ENCODE data around the gene CHN2.

Gene CHN2

DNA sequence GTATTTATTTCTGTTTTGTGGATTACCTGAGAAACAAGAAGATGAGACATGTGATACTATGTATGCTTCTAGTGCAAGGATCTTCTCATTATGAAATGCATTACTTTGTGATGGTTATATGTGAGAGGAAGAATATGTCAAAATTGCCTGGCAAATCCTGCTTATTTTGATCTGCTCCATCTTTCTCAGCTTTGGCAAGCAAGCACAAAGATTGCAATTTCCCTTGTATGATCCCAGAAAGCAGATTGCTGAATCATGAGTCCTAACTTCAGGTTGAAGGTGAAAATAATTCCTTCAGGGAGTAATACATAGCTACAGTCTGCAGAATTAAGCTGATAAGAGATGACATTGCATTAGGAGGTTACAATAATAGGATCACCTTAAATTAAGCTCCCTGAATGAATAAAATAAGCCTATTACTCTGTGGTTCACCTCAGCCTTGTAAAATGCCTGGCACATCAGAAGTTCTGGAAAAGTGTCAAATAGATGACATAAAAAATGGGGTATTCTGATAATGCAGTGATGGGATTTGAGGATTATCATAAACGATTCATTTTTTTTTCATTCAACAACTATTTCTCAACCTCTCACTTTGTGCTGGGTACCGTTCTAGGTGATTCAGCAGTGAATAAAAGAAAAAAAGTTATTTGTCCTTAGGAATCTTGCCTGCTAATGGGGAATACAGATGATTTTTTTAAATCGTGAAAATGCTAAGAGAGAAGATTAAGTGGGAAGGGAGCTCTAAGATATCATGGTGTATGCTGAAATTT lies 120.7 kb downstream of the CHN2 start:
- DNase-seq: no peak

DNA sequence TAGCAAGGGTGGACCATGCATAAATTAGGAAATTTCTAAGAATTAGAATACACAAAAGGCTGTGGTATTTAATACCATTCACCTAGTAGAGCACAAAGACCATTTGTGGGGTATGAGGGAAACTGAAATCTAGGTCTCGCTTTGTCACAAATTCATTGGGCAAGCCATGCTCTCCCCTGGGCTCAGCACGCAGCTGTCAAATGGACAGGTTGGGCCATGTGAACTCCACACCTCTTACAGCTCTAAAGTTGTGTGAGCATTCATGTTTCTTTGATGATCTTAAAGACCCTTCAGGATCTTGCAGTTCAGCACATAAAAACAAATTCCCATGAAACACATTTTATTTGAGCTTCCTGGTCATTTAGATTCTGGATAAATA lies 121.3 kb downstream of the CHN2 start:
- DNase-seq: no peak

DNA sequence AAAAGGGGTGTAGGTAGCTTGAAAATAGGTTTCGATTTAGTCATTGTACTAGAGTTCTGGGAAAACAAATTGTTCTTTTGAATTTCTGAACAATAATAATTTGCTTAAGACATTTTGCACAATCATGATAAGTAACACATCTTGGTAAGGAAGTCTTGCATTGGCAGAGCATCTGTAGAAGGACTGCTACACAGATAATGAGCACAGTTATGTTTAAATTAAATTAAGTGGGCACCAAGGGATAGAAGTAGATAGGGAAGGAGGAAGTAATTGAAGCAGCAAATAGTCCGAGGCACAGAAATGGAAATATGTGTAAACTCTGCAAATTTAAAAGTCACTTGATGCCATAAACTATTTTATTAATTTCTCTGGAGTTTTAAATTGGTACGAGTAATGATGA lies 122.4 kb downstream of the CHN2 start:
- DNase-seq: no peak

DNA sequence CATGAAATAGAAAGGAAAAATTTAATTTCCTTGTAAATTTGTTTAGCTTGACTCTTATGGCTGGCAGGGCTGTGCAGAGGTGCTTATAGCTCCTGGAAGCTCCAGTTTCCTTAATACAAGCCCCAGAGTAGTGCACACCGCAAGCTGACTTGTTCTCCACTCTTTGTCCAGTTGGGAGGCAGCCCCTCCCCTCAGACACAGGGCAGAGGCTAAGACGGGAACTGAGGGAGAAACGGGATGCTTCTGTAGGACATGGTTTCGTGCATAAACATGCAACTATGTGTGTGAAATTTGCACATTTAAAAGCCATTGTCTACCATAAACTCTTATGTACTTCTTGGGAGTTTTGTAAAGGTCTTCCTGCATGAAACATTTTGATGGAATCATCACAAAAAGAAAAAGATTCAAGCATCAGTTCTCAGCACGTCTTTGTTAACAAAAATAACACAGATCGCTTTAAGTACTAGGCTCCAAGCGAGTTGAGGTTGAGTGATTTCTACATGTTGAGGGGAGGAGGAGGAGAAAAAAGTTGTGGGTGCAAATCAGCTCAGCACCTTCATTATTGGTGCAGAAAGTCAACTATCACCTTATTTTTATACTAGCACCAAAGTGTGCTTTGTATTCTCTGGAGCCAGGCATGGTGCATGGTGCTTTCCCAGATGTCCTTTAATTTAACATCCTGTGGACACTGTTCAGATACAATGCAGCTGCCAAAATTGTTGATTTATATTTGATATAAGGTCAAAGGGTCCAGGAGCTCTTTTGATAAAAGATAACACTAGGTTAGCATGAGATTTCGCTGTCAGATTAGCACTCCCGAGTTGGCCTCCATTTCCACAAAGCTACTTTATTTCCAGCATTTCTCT lies 124.5 kb downstream of the CHN2 start:
- no peak for DNase-seq

DNA sequence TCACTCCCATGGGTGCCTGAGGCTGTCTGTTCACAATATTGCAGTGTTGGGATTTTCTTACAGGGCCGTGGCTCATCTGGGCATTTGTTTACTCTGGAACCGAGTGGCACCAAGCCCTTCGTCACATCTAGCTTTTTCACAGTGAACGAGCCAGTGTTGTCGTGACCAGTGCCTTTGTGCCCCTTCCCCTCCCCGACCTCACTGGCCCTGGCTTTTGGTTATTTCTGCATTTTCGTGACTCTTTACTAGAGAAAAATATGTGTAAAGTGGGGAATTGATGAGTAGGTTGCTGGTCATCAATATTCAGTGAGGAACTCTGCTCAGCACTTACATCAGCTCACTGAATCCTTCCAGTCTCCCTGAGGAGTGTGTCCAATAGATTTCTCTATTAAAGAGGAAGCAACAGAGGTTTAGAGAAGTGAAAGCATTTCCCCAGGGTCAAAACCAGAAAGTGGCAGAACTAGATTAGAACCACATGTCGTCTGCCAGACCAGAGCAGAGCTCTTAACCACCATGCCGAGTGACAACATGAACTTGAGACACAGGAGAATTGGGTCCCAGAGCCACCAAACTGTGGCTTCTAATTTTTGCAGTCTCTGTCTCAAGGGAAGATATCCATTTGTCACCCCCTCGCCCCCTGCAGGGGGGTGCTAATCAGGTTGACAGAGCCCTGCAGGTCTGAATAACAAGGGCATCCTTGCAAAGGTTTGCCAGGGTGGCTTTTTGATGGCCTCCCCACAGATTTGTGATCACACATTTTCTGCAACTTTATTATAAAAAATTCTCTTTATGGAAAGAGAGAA lies 125.3 kb downstream of the CHN2 start:
- DNase-seq: peak; percentile 33

DNA sequence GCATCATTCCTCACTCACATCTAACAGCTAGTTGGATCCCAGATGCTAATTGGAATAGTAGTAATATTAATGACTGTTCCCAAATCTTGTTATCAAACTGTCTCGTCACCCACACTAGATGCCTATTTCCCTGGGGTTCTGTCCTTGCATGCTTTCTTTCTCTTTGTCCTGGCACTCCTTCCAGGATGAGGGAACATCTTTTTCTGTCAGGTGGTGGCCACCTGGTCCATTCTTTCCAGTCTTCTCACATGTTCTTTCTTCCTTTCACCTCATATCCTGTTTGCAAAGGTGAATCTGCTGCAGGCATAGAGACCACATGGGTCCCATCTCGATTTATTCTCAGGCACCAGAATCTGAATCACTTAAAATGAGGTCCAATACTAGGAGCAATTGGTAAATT lies 126.0 kb downstream of the CHN2 start:
- no peak for DNase-seq

DNA sequence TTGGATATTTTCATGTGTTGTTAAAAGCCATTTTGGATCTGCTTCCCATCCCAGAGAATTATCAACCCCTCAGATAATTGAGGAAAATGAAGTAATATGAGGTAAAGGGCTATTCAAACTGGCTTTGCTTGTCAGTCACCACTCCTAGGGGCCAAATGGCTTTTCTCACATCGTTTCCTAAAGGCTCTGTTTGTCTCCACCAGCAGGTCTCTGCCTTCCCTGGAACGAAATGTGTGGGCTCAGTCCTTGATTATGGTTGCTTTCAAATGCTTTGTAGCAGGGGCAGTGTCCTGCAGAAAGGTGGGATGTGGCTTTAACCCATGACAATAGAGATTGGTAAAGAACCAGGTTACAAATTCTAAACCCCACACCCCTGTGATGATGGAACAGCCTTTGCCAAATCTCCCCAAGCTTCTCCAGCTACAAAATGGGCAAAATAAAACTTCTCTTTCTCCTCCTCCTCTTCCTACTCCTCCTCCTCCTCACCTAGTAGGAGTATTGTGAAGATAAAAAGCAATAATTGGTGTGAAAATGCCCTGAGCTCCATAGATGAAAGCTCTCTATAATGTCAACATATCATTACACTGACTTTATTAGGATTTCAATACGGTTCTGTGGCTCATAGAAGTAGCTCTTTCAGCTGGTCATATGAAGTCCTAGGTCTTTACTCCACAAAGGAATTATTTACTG lies 127.6 kb downstream of the CHN2 start:
- DNase-seq: no peak

DNA sequence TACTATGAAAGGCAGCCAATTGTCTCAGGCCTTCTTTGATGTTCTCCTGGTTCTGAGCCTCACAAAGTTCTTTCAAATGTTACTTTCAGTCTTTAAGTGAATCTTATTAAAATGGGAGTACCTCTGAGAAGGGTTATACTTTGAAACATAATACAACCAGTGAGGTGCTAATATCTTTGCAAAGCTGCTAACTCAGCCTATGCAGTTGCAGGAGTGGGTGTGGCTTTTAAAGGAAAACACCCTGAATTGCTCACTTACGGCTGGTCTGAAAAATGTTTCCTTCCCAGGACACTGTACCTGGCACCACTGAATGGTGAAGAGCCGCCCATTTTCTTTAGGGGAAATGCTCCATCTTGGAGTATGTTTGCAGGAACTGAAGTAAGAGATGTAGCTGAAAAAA lies 130.9 kb downstream of the CHN2 start:
- DNase-seq: no peak

DNA sequence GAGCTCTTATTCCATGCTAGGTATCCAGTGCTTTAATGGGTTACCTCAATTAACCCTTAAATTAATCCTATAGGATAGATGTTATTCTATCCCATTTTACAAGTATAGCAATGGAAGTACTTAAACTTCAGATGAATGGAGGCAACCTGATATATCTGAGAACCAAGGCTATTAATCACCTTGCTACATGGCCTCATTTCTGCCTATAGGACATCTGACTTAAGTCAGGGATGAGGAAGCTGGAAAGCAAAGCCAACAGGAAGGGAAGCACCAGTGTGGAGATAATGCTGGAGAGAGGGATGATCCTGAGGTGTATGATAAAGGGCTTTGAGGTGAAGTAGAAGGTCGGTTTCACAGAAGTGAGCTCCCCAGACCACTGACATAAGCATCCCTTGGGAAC lies 132.3 kb downstream of the CHN2 start:
- DNase-seq: no peak

DNA sequence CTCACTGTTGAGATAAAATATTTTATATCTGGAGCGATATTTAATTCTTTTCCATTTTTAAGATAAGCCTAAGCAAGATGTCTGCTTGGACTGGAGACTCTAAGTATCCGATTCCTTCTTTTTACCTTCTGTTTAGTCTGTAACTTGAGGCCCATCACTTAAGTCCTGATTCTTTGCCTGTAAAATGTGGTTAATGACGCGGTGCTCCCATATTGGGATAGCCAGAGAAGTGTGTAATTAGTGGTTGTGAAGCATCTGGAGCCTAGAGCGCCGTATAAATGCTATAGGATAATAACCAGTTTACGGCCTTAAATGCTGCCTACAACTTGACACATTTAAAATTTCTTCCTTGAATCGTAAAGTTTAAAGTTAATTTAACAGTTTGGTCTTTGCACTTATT lies 132.9 kb downstream of the CHN2 start:
- no peak for DNase-seq

DNA sequence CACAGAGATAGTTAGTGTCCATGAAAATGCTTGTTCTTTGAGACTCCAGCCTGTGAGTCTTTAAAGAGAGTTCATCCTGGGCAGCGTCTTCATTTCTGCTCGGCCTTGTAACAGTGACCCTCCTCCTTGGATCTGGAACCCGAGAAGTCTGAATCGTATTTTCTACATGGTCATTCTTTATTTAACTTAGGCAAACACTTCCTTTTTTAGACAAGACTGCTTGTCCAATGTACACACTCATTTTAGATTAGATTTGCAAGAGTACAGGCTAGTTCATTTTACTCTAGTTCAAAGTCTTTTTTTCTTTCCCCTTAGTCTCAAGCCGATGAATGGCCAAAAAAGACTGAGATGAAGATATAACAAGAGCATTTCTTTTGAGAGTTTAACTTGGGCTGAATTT lies 133.5 kb downstream of the CHN2 start:
- no peak for DNase-seq

DNA sequence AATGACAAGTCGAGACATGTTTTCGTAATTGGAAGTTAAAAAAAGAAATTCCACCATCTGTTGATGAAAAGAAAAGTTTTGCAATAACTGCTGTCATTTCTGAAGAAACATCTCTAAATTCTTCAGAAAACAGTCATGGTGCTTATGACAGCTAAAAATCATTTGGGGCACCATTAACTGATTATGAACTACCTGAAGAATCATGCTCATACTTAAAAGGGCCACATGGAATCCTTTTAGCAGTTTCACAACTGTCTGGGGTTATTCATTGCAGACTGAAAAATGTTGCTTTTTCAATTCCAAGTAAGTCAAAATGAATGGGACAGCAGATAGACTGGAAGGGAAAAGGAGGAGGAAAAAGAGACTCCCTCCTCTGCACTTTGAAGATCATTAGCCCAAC lies 134.2 kb downstream of the CHN2 start:
- no peak for DNase-seq

DNA sequence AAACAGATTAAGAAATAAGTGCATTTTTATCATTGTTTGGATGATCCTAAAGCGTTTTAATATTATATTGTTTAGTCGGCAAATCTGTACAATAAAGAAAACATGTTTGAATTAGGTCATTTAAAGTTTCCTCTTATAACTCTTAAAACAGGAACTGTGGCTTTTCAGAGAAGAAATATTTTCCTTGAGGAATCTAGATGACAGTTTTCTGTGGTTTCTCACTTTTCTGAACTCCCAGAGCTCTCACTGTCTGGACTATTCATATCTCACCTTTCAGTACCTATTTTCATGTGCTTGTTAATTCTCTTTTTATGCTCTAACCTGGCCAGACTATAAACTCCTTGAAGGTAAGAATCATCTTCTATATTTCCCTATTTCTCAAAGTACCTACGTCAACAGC lies 135.1 kb downstream of the CHN2 start:
- DNase-seq: no peak

DNA sequence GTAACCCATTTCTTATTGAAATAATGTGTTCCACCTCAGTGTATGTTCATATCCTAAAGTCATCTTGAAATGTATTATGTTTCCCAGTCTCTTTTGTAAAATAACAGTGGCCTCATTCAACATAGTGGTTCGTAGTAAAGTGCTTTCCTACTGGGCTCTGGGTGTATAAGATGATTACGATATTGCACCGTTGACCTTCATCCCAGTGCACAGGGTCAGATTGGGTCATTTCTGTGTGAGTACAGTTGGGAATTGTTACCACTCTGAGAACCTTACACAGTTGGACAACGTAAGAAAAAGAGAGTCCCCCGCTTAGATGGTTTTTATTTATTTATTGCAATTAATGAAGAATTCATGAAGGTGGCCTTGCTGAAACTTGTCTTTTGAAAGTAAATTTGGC lies 135.6 kb downstream of the CHN2 start:
- DNase-seq: no peak

DNA sequence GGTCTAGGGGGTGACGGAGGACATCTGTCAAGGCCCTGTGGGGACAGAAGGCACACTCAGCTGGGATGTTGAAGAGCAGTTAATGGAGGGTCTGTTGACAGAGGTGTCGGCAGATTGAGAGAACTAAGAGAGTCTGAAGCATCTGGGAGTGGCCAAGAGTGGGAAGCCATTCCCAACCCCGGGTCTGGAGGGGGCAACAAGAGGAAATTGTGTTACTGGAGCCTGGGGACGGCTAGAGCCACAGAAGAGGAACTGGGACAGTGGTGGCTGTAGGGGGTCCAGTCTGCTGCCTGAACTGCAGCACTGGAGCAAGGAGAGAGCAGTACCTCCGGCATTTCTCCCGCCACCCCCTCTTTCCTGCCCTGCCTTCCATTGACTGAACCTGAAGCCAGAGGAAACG lies 136.6 kb downstream of the CHN2 start:
- no peak for DNase-seq

DNA sequence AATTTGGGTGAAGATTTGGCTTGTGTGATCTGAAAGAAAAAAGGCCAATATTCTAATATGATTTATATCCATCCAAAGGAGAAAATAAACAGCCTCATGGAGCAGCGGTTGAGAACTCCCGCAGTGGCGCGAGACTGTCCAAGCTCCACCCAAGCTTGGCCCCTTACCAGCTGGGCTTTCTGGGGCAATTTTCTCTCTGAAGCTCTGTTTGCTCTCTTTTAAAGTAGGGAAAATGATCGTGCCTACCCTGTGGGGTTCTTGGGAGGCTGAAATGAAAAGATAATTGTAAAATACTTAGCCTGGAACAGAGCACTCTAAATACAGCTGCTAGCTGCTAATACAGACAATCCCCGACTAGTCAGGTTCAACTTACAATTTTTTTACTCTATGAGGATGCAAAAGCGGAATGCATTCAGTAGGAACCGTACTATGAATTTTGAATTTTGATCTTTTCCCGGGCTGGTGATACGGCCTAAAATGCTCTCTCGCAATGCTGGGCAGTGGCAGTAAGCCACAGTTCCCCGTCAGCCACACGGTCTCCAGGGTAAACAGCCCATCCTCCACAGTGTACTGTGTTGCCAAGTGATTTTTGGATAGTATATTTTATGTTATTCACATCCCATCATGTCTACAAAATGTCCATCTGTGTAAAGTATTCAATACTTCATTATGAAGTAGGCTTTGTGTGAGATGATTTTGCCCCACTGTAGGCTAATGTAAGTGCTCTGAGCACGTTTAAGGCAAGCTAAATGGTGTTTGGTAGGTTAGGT lies 137.7 kb downstream of the CHN2 start:
- no peak for DNase-seq

DNA sequence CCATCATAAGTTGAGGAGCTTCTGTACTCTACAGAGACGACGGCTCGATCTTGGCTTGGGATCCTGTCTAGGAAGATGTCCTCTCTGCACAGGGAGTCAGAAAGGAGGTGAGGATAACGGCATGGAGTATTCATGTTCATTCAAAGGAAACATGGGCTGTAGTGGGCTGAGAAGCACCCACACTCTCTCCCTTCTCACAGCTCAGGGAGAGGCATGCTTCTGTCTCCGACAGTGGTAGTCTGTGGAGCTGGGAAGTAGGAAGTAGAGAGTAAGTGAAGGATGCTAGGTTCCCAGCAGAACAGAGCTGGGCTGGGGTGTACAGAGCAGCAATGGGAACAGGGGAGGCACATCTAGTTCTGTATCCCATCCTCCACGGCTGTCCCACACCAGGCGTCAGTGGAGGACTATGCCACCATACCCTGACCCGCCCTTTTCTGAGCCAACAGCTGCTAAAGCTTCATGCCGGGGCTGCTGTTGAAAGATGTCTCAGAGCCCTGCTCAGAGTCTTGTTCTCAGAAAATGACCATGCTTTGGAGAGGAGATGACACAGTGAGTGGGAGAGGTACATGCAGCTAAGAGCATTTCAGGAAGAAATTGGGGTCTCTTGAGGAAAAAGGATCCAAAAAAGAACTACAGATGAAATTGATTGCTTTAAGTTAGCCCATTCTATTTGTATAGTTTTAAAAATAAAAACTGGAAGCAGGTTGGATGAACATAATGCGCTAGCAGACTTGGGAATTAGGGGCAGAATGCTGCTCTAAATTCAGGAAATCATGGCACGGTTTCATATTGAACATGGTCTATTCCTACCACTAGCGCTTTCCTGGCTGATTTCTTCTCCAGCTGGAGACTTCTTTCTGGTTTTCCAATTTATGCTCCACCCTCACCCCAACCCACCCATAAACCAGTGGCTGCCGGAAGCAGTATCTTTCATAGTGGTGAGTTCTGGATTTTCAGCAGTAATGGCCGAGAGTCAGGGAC lies 138.6 kb downstream of the CHN2 start:
- DNase-seq: no peak

DNA sequence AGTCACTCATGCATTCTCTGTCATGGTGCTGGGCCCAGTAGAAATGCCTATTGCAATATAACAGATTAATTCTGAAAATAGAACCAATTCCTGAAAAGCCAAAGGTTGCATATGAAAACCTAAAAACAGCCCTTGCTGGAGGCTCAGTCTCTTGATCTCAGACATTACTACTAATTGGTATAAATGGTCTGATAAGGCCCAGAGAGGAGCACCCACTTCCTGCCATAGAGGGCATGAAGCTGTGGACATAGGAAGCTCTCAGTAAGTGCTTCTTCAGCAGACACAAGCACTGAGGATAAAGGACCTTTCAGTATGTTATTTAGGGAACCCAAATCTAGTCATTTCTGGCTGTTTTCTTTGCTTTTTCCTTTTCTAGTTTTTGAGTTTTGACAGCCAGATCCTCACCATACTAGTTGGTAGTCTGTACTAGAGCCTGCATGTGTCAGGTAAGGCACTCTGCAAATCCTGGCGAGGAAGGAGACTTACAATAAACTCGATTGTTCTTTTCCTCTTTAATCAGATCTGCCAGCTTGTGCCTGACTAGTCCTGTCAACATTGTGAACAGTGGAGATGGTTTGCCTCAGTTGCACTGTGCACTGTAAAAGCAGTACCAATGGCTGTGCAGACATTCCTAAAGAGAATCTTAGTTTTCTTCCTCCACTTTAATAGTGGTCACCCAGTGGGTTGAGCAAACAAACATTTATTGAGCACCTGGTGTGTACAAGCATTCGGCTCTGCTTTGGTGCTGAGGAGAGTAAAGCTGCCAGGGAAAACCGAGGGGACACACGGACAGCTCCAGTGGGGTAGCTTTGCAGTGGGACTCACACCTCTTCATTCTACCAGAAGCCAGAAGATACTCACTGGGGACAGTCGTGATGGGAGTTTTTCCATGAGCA lies 140.9 kb downstream of the CHN2 start:
- no peak for DNase-seq

DNA sequence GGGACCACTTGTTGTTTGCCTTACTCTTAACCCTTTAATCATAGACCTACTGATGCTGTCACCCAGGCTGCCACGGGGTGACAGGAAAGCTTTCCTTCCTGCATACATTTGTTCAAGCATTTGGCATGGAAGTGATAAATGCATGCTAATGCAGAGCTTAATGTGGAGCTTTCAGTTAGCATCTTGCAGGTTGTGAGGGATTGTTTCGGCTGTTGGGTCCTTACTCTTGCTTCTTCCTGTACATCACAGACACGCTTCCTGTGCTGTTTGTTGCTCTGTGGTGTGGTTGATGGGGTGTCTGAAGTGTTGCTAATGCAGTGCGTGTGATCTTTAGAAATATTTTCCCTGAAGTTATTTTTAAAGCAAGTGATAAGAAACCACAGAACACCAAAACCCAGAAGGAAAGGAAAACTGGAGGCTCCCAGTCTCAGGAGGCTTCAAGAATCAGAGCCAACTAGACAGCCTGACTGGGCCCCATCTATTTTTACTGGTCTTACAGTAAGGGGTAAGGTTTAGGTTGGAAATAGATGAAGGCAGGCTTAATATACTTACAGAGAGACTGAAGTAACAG lies 143.1 kb downstream of the CHN2 start:
- DNase-seq: no peak

DNA sequence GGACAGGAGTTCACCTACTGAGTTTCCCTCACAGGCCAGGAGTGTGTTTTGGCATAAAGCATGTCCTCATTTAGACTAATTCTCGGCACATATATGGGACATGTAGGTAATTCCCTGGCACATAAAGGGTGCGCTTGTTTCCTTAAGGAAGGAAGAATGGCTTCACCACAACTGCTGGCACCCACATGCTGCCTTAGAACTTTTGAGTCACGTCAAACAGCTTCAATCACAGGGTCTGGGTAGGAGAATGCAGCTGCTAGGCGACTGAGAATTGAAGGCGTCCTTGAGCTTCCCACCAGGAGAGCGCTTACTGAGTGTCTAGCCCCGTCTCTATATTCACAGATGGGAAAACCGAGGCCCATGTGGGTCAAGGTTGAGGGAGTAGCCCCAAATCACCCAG lies 146.1 kb downstream of the CHN2 start:
- DNase-seq: no peak

Measured in KG1 (cell line).